Stimulated activated CD8-positive, alpha-beta memory T cell treated with anti-CD3 and anti-CD28 coated beads, Interleukin-15, amount 100 ng/mL, for 4 hours (primary cell): ENCODE data around the gene MAPK8IP1.

Experiments used
- DNase-seq, 2 donors: peaks; one replicate each; pipeline ENCODE4 v3.0.0-alpha.2; 2020; ENCODE audit warnings: low read depth in 2 of 2

Gene MAPK8IP1

DNA sequence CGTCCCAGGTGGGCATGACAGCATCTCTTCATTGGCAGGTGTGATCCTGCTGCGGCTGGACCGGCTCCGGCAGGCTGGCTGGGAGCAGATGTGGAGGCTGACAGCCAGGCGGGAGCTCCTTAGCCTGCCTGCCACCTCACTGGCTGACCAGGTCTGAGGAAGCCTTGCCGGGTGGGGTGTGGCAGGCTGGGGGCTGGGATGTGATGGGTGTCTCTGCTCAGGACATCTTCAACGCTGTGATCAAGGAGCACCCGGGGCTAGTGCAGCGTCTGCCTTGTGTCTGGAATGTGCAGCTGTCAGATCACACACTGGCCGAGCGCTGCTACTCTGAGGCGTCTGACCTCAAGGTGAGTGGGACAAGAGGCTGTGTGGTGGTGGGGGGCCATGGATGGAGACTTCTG is 40.5 kb downstream of the MAPK8IP1 start:
- no peak for DNase-seq

DNA sequence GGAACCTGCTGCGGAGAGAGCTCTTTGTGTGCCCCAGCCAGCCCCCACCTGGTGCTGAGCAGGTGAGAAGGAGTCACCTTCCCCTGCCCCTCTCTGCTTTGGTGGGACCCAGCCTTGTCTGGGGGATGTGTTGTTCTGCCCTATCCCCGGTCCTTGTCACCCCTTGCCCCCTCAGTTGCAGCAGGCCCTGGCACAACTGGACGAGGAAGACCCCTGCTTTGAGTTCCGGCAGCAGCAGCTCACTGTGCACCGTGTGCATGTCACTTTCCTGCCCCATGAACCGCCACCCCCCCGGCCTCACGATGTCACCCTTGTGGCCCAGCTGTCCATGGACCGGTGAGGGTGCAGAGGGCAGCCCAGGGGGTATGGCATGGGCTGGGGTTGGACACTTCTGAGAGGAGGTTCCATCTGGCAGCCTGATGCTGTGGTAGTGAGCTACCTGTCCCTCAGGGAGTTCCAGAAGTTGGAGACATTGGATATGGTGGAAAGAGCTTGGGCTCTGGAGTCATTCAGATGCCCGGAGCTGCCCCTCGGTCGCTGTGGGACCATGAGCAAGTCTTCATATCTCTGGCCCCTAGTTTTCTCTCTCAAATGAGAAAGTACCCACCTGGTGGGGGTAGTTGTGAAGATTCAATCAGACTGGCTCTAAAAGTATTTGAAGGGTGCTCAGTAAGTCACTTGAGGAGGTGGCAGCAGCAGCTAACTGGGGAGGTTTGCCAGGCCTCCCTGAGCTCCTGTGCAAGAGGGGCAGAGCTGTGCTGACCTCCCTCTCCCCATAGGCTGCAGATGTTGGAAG is 41.3 kb downstream of the MAPK8IP1 start:
- no peak for DNase-seq

DNA sequence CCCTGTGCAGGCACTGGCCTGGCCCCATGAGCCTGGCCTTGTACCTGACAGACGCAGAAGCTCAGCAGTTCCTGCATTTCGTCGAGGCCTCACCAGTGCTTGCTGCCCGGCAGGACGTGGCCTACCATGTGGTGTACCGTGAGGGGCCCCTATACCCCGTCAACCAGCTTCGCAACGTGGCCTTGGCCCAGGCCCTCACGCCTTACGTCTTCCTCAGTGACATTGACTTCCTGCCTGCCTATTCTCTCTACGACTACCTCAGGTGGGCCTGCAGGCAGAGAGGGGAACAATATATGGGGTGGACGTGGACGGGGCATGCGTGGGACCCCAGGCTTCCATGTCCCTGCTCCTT is 41.9 kb downstream of the MAPK8IP1 start:
- no peak for DNase-seq

DNA sequence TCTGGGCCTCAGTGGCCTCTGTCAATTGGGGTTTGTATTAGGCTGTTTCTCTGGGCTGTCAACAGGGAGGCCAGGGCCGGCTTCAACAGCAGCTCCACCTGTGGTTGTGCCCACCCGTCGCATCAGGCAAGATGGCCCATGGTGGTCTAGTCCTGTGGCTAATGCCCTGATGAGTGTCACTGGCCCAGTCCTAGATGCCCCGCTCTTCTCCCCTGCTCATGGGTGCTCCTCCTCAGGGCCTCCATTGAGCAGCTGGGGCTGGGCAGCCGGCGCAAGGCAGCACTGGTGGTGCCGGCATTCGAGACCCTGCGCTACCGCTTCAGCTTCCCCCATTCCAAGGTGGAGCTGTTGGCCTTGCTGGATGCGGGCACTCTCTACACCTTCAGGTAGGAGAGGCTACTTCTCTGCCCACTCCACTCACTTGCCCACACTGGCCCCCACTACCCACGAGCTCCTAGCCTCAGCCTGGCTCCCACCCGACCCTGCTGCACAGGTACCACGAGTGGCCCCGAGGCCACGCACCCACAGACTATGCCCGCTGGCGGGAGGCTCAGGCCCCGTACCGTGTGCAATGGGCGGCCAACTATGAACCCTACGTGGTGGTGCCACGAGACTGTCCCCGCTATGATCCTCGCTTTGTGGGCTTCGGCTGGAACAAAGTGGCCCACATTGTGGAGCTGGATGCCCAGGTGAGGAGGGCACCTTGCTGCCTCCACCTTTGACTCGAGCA is 42.4 kb downstream of the MAPK8IP1 start:
- no peak for DNase-seq

DNA sequence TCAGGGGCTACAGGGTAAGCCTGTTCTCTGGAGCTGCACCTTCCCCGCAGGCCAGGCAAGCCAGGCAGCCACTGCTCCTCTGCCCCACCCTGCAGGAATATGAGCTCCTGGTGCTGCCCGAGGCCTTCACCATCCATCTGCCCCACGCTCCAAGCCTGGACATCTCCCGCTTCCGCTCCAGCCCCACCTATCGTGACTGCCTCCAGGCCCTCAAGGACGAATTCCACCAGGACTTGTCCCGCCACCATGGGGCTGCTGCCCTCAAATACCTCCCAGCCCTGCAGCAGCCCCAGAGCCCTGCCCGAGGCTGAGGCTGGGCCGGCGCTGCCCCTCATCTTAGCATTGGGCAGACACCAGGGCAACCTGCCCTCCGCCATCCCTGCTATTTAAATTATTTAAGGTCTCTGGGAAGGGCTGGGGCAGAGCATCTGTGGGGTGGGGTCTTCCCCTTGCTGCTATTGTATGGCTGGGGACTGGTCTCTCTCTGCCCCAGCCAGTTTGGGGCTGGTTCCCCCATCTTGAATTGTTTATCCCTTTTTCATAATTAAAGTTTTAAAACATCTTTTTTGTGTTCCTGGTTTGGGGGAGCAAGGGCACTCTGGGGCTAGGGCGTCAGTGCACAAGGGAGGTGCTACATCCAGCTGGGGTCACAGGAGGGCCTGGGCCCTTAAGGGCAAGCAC is 43.2 kb downstream of the MAPK8IP1 start:
- no peak for DNase-seq

DNA sequence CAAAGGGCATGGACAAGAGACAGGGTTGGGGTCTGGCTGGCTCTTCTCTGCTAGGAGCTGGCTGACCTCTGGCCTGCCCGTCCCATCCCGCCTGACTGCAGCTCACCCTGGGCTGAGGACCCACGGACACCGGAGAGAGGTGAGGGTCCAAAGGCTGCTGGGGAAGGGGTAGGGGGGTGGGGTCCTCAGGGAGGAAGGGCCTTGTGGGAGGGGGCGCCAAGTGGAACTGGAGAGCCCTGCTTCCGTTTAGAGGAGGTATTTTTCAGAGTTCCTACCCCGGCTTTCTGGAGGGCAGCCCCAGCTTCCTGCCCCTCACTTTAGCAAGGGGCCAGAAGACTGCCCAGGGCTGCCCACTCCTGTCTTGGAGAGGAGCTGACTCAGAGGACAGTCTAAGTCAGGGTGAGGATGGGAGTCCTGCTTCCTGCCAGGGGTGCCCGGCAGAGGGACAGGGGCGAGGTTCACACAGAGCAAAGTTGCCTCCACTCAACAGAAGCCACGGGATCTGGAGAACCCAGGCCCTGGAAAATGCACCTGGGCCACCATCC is 44.1 kb downstream of the MAPK8IP1 start:
- DNase-seq: no peak

DNA sequence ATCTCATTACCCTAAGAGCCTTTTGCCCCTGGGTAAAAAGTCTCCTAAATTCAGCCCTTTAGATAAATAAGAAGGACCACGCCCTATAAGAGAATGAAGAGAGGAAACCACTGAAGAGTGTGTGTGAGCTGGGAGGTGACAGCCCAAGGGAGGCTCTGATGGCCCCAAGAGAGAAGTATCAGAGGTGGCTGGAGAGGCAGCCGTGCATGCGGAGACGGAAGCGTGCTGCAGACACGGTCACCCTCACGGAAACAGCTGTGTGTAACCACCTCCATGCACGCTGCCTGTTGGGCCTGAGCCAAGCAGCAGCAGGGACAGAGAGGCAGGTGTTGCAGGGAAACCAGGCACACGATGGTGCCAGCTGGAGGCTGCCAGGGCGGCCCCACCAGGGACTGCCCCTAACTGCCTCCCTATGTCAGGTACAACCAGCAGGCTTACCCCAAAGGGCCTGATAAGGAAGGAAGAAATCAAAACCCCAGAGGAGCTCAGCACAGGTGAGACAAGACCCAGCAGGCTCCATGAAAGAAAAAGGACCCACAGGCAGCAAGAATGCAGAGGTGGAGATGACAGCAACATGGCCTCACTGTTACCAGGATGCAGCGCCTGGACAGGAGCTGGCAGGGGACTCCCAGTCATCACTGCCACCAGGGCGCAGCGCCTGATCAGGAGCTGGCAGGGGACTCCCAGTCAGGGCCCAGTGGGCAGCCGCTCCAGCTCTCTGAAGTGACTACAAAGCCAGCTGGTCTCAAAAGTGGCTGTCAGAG is 44.8 kb downstream of the MAPK8IP1 start:
- DNase-seq: no peak

DNA sequence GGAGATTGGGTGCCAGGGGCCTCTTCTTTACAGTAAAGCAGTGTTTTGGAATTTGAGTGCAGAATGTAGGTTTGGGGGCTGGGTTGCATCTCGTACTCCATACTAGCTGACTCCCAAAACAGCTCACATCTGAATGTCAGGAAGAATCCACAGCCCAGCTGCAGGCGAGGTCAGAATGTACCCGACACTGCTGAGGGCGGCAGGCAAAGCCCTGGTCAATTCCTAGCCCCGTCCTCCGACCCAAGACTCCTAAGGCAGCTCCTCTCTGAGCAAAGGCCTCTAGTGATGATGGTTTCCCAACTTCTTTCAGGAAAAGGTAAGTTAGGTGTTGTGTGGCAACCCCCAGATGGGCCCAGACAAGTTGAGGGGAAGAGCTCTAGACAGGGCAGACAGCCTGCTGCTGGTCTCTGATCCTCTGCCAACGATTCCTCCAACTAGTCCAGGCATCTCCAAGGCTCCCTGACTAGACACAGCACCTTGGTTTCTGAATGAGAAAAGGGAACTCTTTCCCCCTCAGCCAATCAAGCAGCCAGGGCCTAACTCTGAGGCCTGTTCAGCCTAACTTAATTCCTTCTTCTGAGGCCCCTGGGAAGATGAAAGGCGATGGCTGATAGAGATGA is 45.6 kb downstream of the MAPK8IP1 start:
- no peak for DNase-seq

DNA sequence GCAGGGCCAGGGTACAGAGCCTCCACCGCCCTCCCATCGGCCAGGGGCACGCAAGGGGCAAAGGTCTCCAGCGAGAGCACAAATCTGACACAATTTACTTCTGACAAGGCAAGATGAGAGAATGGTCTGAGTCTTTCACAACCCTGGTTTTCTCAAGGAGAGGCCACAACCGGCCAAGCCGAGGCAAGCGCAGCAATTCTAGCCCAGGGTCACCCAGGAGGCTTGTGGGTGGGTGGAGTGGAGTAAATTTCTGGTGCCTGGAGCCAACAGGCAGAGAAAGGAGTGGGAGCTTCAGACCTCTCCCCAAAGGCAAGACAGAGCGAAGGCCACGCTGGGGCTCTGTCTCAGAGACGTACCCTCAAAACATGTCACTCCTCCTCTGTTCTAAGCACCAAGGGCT is 46.3 kb downstream of the MAPK8IP1 start:
- DNase-seq: no peak

DNA sequence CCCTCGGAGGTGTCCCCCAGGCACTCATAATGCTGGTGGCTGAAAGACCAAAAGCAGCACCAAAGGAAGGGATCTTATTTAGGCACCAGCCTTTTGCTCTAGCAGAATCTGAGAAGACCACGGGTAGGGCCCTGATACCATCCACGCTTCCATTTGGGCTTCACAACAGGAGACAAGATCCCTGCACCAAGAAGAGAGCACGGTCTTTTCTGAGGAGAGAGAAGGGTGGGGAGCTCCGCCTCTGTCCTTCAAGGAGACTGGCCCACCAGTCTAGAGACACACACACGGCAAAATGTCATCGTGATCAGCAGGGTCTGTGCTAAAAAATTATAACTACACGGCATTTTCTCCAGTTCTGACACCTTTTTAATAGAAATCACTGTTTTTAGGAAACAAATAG is 46.8 kb downstream of the MAPK8IP1 start:
- DNase-seq: no peak

DNA sequence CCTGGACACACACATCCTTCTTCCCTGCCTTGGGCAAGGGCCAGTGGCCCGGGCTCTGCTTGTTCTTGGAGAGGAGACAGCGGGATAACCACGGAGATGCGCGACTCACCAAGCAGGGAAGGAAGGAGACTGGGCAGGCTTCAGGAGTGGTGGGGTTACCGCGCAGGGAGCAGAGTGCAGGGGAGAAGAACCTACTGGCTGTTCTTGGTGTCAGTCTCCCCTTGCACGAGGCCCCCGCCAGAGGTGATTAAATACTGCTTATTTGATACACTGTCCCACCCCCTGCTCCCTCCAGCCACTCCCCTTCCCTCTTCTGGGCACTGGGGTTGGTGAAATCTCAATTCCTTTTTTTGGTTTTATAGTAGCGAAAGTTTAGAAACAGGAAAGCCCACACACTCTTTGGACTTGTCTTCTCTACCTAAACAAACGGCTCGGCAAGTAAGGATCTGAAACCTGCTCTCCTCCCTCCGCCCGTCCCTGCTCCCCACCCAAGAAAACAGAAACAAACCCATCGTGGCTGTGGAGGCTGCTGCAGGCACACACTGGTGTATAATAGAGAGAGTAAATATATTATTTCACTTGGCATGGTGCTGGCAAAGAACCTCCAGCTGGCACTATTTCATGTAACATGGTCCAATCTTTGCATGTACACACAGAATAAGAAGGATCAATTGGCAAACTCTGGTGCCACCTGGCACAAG is 47.8 kb downstream of the MAPK8IP1 start:
- no peak for DNase-seq

DNA sequence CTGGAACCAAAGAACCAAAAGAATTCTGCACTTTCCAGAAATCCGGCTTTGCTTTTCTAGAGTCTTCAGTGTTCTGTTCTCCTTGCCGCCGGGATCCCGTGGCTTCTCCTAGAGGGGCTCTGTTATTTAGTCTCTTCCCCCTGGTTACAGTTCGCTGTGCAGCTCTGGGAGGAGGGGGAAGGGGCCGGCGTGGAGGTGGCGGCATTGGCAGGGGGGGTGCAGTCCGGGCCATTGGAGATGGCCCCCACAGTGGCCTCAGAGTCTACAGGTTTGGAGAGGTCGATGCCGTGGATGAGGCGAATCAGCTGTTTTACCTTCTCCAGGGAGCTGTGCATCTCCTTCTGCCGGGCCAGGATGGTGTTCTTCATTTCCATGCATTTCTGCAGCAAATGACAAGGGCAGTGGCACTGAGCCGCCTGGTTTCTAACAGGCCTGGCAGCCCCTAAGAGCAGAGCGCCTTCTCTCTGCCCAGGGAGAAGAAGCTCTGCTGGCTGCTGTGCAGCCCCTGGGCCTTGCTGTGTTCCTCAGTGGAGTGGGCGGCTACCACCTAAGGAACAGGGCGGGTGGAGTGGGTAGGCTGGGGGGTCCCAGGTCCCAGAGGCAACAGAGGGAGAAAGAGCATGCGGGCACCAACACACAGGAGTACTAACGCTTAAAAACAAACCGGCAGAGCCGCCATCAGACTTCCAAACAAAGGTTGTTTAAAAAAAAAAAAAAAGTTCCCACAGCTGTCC is 48.6 kb downstream of the MAPK8IP1 start:
- DNase-seq: no peak

DNA sequence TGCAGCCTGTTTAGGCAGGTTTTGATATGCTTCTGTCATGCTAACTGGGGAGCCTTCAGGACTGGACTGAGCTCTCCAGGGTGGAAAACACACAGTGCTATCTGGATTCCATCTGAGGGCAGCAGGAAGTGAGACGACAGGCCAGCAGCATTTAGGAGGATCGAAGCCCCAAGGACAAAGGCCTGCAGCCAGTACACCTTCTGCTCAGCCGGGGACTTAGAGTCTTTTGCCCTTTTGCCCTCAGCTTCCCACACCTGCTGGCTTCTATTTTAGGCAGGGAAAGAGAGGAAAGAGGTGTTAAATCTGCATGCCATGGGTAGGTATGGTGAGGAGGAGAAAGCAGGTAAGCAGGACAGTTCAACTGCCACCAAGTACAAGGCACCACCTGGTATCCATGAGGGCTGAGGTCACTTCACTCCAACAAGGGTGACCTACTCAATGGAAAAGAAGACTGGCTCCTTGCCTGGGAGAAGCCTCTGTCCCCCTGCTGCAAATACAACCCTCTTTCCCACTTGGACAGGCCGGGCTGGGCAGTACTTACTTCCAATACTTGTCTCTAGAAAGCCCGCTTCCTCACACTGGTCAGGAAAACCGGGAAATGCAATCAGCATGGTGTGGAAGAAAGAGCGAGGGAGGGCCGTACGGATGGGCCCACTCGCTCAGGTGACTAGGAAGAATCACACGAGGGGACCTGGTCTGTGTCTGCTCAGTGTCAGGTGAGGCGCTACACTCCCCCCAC is 49.3 kb downstream of the MAPK8IP1 start:
- DNase-seq: no peak

DNA sequence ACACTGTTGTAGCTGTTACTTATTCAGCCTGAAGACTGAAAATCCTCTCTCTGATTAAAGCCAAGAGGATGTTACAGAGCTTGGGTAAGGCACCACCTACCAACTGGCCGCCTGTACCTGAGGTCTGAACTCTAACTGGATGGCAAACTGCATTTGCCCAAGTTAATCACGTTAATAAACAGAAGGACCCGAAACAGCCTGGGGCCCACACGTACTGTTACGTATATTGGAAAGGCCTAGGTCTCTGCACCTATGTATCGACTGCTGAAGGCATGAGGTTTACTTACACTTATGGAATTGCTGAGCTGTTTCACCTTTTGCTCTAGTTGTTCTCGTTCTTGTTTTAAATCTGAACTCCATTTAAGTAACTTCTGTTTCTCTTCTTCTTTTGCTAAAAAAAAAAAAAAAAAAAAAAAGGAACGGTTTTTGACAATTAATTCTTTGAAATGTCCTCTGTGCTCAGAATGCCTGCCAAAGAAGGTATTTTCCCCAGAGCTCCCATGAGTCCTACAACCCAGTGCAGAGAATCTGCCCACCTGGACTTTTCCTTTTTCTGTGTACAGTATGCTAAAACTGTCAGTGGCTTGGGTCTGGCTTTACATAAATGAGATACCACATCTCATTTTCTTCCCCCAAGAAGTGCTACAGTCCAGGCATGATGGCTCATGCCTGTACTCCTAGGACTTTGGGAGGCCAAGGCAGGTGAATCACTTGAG is 50.1 kb downstream of the MAPK8IP1 start:
- no peak for DNase-seq

DNA sequence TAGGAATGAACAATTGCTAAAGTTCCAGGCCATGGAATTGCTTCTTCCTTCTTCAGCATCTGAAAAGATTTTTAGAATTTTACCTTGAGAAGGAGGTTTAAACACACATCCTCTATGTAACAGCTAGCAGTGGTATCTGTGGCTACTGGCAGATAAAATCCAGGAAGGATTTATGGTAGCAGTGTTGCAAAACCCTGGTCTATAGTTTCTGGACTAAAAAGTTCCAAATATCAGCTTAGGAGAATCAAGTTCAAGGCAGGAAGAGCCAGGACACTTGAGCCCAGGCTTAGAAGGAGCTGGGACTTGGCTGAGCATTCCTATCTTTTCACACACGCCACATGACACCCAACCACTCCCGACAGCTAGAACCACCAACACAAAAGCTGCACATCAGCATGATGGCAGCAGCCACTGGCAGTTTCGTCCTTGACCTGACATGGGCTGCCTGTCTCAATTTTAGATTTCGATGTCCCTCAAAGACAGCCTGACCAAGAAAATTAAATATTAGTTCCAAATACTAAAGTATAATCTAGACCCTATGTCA is 51.1 kb downstream of the MAPK8IP1 start:
- no peak for DNase-seq

DNA sequence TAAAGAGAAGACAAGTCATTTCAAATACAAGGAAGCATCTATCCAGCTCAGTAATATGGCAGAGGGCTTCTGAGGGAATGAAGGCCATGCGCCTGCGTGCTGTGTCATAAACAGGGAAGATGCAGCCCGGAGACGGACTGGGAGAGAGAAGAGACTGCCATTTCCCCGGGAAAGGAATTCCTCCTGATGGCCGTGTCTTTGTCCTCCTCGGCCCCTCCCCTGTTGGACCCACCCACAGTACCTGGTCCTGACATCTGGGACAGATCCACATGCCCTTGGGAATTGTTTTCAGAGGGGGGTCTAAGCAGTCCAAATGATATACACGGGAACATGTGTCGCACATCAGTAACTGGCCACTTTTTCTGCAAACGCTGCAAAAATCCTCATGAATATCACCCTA is 52.5 kb downstream of the MAPK8IP1 start:
- DNase-seq: no peak

DNA sequence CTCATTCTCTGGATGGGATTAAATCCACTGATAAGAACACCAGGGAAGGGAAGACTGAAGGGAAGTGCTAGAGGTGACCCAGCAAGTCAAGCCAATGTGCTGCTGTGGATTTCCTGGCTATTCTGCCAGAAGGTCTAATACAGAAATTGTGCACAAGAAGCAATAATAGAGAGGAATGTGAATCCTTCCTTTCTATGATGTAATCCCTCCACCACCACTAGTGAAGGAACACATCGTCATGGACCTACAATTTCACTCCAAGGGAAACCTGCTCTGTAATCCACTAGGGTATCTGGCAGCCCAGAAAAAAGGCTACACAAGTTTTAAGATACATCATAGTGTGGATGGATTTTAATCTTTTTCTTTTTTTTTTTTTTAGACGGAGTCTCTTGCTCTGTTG is 54.4 kb downstream of the MAPK8IP1 start:
- DNase-seq: no peak

DNA sequence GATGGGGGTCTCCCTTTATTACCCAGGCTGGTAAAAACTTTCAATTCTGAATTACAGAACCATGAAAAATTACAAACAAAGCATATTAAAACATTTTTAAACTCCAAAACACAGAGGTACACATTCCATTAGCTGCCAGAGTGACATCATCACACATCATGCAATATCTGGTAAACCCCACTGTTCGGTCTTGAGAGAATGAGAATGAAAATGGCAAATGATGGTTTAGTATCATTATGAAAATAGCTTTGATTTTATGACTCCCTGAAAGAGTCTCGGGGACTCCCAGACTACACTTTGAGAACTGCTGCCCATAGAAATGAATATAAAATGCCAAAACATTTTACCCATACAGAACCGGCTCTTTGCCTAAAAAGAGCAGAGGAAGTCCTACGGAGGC is 55.8 kb downstream of the MAPK8IP1 start:
- DNase-seq: no peak
